Measurements from ENCODE around the gene NLRX1.

DNA sequence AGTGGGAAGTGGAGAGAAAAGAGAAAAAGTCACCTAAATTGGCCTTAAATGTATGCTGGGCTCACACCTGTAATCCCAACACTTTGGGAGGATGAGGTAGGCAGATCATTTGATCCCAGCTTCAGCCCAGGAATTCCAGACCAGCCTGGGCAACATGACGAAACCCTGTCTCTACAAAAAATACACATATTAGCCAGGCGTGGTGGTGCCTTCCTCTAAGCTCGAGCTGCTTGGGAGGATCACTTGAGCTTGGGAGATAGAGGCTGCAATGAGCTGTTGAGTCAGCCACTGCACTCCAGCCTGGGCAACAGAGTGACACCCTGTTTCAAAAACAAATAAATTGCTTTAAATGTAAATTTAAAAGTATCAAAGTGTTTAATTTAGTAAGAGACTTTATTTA is 41.5 kb downstream of the NLRX1 start:
- TF ChIP-seq, protein P1, sequence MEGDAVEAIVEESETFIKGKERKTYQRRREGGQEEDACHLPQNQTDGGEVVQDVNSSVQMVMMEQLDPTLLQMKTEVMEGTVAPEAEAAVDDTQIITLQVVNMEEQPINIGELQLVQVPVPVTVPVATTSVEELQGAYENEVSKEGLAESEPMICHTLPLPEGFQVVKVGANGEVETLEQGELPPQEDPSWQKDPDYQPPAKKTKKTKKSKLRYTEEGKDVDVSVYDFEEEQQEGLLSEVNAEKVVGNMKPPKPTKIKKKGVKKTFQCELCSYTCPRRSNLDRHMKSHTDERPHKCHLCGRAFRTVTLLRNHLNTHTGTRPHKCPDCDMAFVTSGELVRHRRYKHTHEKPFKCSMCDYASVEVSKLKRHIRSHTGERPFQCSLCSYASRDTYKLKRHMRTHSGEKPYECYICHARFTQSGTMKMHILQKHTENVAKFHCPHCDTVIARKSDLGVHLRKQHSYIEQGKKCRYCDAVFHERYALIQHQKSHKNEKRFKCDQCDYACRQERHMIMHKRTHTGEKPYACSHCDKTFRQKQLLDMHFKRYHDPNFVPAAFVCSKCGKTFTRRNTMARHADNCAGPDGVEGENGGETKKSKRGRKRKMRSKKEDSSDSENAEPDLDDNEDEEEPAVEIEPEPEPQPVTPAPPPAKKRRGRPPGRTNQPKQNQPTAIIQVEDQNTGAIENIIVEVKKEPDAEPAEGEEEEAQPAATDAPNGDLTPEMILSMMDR (IDR thresholded peaks at IDR 0.05): no peak
- TF ChIP-seq POLR2A (IDR thresholded peaks at IDR 0.05) (no peak), EP300 (IDR thresholded peaks at IDR 0.05) (no peak)
